ENCODE results near the gene DAP. TPM values are rescaled to one million over a fixed set of nuclear protein-coding genes. Genes with fewer than 3 reads are reported as not detected.

Gene DAP
- total and polyA plus RNA-seq, 4 donors: 36.6 to 122 (median 101) TPM

GRCh38 chr5:10663489-10664179 lies 97.4 kb downstream of the DAP start:
- no peaks in the 10 kb centered on the region for H3K27me3 ChIP-seq (ENCODE audit: control insufficient read depth in 4 of 4, insufficient read depth in 4 of 4, low read length in 3 of 4)
- no peak overlapping the region for H3K4me3 ChIP-seq (ENCODE audit: low read depth in 1 of 3, low read length in 3 of 3)
- 29% methylated on average over 13 of the region's 13 CpGs for WGBS
- no peaks in the 10 kb centered on the region for H3K36me3 ChIP-seq (ENCODE audit: control insufficient read depth in 4 of 4, insufficient read depth in 3 of 4, low read depth in 1 of 4, low read length in 3 of 4)
- no peak overlapping the region for H3K9ac ChIP-seq (ENCODE audit: low read depth in 1 of 2, low read length in 2 of 2)
- H3K4me1 ChIP-seq (ENCODE audit: control insufficient read depth in 4 of 4, insufficient read depth in 4 of 4, low read length in 3 of 4): peaks cover 5 to 13% (median 7%) of the 10 kb centered on the region in 4 donors
- TF ChIP-seq YY1 (IDR thresholded peaks at IDR 0.05) (peak; percentile 88), RXRA (IDR thresholded peaks at IDR 0.05) (peak; percentile 75), FOXA2 (IDR thresholded peaks at IDR 0.05) (no peak), JUND (IDR thresholded peaks at IDR 0.05) (peak; percentile 91 to 93), NR2F2 (IDR thresholded peaks at IDR 0.05) (peak; percentile 50), FOXA1 (IDR thresholded peaks at IDR 0.05) (no peak), SP1 (IDR thresholded peaks at IDR 0.05) (peak; percentile 86), HNF4G (IDR thresholded peaks at IDR 0.05) (peak; percentile 64), CTCF (IDR thresholded peaks at IDR 0.05; ENCODE audit: low read depth, low read length, missing input control) (peak; percentile 2), GABPA (IDR thresholded peaks at IDR 0.05 in 1 of 2, conservative IDR thresholded peaks at IDR 0.05 in 1 of 2) (peak in 1 of 2 donors; percentile 22), EGR1 (IDR thresholded peaks at IDR 0.05; ENCODE audit: low read depth in 2 of 2) (no peak), RAD21 (IDR thresholded peaks at IDR 0.05) (peak in 1 of 2 donors; percentile 23), TAF1 (conservative IDR thresholded peaks at IDR 0.05) (no peak), HNF4A (conservative IDR thresholded peaks at IDR 0.05) (peak; percentile 88 to 90)
- TF ChIP-seq, protein P1, sequence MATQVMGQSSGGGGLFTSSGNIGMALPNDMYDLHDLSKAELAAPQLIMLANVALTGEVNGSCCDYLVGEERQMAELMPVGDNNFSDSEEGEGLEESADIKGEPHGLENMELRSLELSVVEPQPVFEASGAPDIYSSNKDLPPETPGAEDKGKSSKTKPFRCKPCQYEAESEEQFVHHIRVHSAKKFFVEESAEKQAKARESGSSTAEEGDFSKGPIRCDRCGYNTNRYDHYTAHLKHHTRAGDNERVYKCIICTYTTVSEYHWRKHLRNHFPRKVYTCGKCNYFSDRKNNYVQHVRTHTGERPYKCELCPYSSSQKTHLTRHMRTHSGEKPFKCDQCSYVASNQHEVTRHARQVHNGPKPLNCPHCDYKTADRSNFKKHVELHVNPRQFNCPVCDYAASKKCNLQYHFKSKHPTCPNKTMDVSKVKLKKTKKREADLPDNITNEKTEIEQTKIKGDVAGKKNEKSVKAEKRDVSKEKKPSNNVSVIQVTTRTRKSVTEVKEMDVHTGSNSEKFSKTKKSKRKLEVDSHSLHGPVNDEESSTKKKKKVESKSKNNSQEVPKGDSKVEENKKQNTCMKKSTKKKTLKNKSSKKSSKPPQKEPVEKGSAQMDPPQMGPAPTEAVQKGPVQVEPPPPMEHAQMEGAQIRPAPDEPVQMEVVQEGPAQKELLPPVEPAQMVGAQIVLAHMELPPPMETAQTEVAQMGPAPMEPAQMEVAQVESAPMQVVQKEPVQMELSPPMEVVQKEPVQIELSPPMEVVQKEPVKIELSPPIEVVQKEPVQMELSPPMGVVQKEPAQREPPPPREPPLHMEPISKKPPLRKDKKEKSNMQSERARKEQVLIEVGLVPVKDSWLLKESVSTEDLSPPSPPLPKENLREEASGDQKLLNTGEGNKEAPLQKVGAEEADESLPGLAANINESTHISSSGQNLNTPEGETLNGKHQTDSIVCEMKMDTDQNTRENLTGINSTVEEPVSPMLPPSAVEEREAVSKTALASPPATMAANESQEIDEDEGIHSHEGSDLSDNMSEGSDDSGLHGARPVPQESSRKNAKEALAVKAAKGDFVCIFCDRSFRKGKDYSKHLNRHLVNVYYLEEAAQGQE (IDR thresholded peaks at IDR 0.05): no peak
- TF ChIP-seq, protein P2, sequence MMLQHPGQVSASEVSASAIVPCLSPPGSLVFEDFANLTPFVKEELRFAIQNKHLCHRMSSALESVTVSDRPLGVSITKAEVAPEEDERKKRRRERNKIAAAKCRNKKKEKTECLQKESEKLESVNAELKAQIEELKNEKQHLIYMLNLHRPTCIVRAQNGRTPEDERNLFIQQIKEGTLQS (IDR thresholded peaks at IDR 0.05): peak; percentile 83
- TF ChIP-seq, protein P3, sequence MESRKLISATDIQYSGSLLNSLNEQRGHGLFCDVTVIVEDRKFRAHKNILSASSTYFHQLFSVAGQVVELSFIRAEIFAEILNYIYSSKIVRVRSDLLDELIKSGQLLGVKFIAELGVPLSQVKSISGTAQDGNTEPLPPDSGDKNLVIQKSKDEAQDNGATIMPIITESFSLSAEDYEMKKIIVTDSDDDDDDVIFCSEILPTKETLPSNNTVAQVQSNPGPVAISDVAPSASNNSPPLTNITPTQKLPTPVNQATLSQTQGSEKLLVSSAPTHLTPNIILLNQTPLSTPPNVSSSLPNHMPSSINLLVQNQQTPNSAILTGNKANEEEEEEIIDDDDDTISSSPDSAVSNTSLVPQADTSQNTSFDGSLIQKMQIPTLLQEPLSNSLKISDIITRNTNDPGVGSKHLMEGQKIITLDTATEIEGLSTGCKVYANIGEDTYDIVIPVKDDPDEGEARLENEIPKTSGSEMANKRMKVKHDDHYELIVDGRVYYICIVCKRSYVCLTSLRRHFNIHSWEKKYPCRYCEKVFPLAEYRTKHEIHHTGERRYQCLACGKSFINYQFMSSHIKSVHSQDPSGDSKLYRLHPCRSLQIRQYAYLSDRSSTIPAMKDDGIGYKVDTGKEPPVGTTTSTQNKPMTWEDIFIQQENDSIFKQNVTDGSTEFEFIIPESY (IDR thresholded peaks at IDR 0.05): no peak
- TF ChIP-seq, protein P4, sequence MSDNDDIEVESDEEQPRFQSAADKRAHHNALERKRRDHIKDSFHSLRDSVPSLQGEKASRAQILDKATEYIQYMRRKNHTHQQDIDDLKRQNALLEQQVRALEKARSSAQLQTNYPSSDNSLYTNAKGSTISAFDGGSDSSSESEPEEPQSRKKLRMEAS (IDR thresholded peaks at IDR 0.05): no peak
- H3K9me3 ChIP-seq (ENCODE audit: control insufficient read depth in 4 of 4, low read length in 3 of 4): no peaks in the 10 kb centered on the region
- H3K27ac ChIP-seq (ENCODE audit: low read depth in 1 of 2, low read length in 2 of 2): peak overlapping the region; percentile 5 to 70
- DNase-seq (ENCODE audit: low spot score): no peak
